AG04450 (cell line): Measurements from ENCODE around the gene DENND4C. TPM values are rescaled to one million over a fixed set of nuclear protein-coding genes. Genes with fewer than 3 reads are reported as not detected.
"Not testable (repeated sequence)": the region's sequence is repeated elsewhere in the genome, so short reads cannot be mapped to it uniquely, and the experiment has no call there.

Experiments used
- CTCF ChIA-PET: fragments of 300-600, 350-600 bp; formaldehyde crosslinking; extraction: SDS; loops from one replicate; lab custom pipeline; 2022; ENCODE audit warnings: antibody characterized with exemption, inconsistent platforms; lab: Charles Lee
- POLR2A ChIA-PET: fragments of 350-600 bp; formaldehyde crosslinking; extraction: SDS; loops from one replicate; lab custom pipeline; 2021; ENCODE audit warnings: antibody characterized with exemption, inconsistent platforms; lab: Yijun Ruan, JAX
- DNase-seq: peaks from one replicate; pipeline ENCODE4 v3.0.0-alpha.2; 2011; ENCODE audit warnings: low read depth, low spot score
- H3K27ac ChIP-seq: one replicate; pipeline ENCODE4 v1.5.1; 2012; ENCODE audit warnings: low read depth, low read length, control low read depth
- H3K27me3 ChIP-seq: one replicate; pipeline ENCODE4 v1.6.0; 2012; ENCODE audit warnings: low read length; ENCODE audit not compliant: control insufficient read depth, insufficient read depth
- H3K4me3 ChIP-seq: 2 replicates; pipeline ENCODE4 v1.5.1; 2011; ENCODE audit warnings: mild to moderate bottlenecking, low read depth, low read length, control low read depth
- H3K9me3 ChIP-seq: 2 replicates; pipeline ENCODE4 v1.5.1; 2012; ENCODE audit warnings: low read length; ENCODE audit not compliant: control insufficient read depth, insufficient read depth
- polyA plus RNA-seq: library from polyadenylated mRNA; depleted of rRNA; stranded (reverse); fragments of >200 nt; gene quantifications from 2 replicates; pipeline ENCODE4 v1.2.3, GENCODE V29; 2011
- TF ChIP-seq, protein P1 (sequence below): IDR thresholded peaks from 2 replicates; pipeline ENCODE4 v1.5.1; 2011; ENCODE audit warnings: low read depth, low read length, control low read depth, inconsistent platforms

DENND4C gene
- polyA plus RNA-seq, 1 experiment = 27.9 TPM

DNA sequence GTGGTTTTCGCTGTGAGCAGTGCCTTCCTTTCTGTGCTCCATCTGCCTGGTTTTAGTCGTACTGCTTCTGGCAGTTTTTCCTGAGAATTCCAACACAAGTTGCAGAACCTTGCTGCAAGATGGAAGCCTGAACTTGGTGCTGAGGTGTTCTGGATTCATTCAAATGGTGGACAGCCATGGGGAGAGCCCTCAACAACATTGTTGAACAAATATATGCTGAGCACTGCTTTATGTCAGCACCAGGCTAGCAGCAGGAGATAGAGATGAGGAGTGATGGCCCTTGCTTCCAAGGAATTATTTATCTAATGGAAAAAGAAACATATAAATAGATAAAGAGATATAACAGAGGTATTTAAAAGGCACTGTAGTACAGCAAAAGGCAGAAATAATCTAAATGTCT, 156.8 kb downstream of the DENND4C start:
- Histone ChIP-seq H3K27me3 (no peaks in the 10 kb centered on the region), H3K27ac (no peak overlapping the region), H3K4me3 (no peak overlapping the region), H3K9me3 (no peaks in the 10 kb centered on the region)
- ChIA-PET CTCF (no interaction called here), POLR2A (no interaction called here)
- TF ChIP-seq, protein P1, sequence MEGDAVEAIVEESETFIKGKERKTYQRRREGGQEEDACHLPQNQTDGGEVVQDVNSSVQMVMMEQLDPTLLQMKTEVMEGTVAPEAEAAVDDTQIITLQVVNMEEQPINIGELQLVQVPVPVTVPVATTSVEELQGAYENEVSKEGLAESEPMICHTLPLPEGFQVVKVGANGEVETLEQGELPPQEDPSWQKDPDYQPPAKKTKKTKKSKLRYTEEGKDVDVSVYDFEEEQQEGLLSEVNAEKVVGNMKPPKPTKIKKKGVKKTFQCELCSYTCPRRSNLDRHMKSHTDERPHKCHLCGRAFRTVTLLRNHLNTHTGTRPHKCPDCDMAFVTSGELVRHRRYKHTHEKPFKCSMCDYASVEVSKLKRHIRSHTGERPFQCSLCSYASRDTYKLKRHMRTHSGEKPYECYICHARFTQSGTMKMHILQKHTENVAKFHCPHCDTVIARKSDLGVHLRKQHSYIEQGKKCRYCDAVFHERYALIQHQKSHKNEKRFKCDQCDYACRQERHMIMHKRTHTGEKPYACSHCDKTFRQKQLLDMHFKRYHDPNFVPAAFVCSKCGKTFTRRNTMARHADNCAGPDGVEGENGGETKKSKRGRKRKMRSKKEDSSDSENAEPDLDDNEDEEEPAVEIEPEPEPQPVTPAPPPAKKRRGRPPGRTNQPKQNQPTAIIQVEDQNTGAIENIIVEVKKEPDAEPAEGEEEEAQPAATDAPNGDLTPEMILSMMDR = no peak
- DNase-seq = no peak

DNA sequence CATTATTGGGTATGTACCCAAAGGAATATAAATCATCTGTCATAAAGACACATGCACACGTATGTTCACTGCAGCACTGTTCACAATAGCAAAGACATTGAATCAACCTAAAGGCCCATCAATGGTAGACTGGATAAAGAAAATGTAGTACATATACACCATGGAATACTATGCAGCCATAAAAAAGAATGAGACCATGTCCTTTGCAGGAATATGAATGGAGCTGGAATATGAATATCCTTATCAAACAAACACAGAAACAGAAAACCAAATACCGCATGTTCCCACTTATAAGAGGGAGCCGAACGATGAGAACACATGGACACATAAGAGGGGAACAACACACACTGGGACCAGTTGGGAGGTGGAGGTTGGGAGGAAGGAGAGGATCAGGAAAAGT, 159.0 kb downstream of the DENND4C start:
- H3K27ac ChIP-seq, POLR2A ChIA-PET, H3K27me3 ChIP-seq, H3K4me3 ChIP-seq, H3K9me3 ChIP-seq, DNase-seq: not testable (repeated sequence)
- CTCF ChIA-PET = interaction anchor here (2.2 kb wide), 1 partner anchor 75 kb away, joined by 16 read pairs; no protein-coding TSS in a partner anchor

DNA sequence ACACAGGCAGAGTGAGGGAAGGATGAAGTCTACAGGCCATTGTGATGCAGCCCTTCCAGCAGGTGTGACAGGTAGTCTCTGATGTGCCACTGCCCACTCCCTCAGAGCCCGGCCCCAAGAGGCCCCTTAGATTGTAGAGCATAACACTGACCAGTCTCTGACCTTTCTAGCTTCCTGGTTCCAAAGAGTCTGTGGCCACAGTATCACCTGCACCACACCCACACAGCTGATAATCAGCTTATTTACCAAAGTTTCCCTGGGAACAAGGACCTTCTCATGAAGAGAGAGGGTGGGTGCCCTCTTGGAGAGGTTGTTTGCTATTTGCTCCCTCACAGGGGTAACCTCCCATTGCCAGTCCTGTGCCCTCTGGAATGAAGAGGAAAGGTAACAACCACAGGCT, 167.4 kb downstream of the DENND4C start:
- Histone ChIP-seq H3K27me3 (no peaks in the 10 kb centered on the region), H3K9me3 (no peaks in the 10 kb centered on the region; the same call in 1 of the 2 replicates), H3K4me3 (no peak overlapping the region), H3K27ac (no peak overlapping the region)
- DNase-seq = no peak
- TF ChIP-seq, protein P1 = no peak
- POLR2A ChIA-PET = no interaction called here
- CTCF ChIA-PET = interaction anchor here (2.0 kb wide), 1 partner anchor 67 kb away, joined by 7 read pairs; no protein-coding TSS in a partner anchor

DNA sequence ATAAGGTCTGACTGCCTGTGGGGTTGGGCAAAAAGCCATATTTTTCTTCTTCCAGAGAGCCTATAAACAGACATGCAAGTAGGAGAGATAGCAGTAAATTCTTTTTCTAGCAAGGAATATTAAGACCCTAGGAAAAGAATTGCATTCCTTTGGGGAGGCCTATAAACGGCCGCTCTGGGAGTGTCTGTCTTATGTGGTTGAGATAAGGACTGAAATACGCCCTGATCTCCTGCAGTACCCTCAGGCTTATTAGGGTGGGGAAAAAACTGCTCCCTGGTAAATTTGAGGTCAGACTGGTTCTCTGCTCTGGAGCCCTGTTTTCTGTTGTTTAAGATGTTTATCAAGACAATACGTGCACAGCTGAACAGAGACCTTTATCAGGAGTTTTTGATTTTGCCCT, 172.7 kb downstream of the DENND4C start:
- H3K4me3 ChIP-seq, H3K27ac ChIP-seq, H3K27me3 ChIP-seq, DNase-seq, POLR2A ChIA-PET, CTCF ChIA-PET, H3K9me3 ChIP-seq: not testable (repeated sequence)

DNA sequence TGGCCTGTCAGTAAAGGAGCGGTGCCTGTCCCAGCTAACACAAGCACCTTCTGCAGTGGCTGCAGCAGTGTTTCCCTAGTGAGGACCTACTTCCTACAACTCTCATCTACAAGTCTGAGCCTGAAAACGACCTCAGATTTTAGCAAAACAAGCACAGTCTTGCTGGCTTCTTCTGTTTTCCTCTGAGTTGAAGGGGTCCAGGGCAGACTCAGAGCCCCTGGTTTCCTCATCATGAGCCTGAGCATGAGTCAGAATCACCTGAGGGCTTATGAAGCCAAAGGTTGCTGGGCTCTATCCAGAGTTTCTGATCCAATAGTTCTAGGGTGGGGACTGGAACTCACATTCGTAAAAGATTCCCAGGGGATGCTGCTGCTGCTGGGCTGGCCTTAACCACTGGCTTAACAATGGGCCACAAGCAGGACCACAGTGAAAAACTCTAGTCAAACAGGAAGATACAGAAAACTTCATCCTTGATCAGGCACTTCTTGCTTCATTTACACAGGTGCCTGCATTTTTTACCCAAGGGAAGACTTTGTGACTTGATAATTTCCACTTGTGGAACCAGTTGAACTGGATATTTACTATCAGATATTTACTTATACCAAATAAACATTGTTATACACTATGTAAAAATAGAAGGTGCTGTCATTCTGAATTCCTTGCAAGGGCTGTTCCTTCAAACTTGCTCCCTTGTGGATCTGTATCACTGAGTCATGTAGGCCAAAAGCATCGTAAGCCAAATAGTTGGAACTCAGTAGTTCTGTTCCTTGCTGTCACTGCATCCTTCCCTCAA, 174.0 kb downstream of the DENND4C start:
- no peak for DNase-seq
- TF ChIP-seq, protein P1 = no peak
- peaks cover 3% of the 10 kb centered on the region for H3K27me3 ChIP-seq
- POLR2A ChIA-PET = no interaction called here
- peaks cover 7% of the 10 kb centered on the region for H3K9me3 ChIP-seq
- no peak overlapping the region for H3K4me3 ChIP-seq
- no peak overlapping the region for H3K27ac ChIP-seq
- CTCF ChIA-PET = interaction anchor here (0.6 kb wide), 1 partner anchor 10 kb away, joined by 3 read pairs; no protein-coding TSS in a partner anchor

DNA sequence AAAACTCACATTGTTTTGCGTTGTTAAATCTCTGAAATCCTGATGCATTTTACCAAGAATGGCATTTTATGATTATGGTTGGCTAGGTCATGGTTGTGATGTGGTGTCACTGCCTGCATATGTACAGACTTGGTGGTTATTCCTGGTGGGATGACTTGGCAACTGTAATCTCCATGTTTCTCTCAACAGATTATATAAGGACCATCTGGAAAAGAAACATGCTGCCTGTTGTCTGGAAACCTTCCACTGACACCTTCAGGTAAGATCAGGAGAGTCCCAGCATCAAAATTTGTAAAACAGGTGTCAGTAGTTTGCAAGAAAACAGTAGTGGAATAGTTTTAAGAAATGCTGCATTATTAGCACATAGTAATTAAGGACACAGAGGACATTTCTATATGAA, 175.3 kb downstream of the DENND4C start:
- Histone ChIP-seq H3K27ac (no peak overlapping the region), H3K27me3 (peaks cover 3% of the 10 kb centered on the region), H3K4me3 (no peak overlapping the region), H3K9me3 (peaks cover 7% of the 10 kb centered on the region)
- TF ChIP-seq, protein P1 = no peak
- ChIA-PET CTCF (interaction anchor here (1.4 kb wide), 1 partner anchor 59 kb away, joined by 4 read pairs; no protein-coding TSS in a partner anchor), POLR2A (no interaction called here)
- no peak for DNase-seq
